ENCODE measurements around the gene TRHDE. TPM values are rescaled to one million over a fixed set of nuclear protein-coding genes. Genes with fewer than 3 reads are reported as not detected.
A peak's percentile ranks its signal among the peaks of the same experiment; 100 is the strongest.

TRHDE gene
- total RNA-seq, 1 experiment from 2014 or later = 16.5 TPM

GRCh38 chr12:72270961-72271360 is 1.2 kb upstream of the TRHDE start:
- Histone ChIP-seq H3K79me2 (ENCODE audit: low read length) (peaks cover 100% of the 10 kb centered on the region), H3K9ac (ENCODE audit: low read length) (peak overlapping the region; percentile 79)

GRCh38 chr12:72271451-72272090 is 599 bp upstream of the TRHDE start:
- ATAC-seq = peak; percentile 24
- H2AFZ ChIP-seq (ENCODE audit: low read length) = peak overlapping the region; percentile 82
- peaks cover 53% of the 10 kb centered on the region for H3K4me1 ChIP-seq (ENCODE audit: insufficient read depth, low read length)
- peak overlapping the region; percentile 82 for H3K4me2 ChIP-seq (ENCODE audit: low read length)
- BruUV-seq (replicated peaks) = no TSS peak
- peaks cover 100% of the 10 kb centered on the region for H3K79me2 ChIP-seq (ENCODE audit: low read length)
- H3K9me3 ChIP-seq (ENCODE audit: low read length) = no peaks in the 10 kb centered on the region
- H3K9ac ChIP-seq (ENCODE audit: low read length) = peak overlapping the region; percentile 79
- no peaks in the 10 kb centered on the region for H3F3A ChIP-seq (ENCODE audit: low read length, unreplicated experiment)
- peaks cover 1% of the 10 kb centered on the region; the same call in 1 of the 2 replicates for H3K36me3 ChIP-seq (ENCODE audit: low read depth, low read length)
- ChIA-PET CTCF (no interaction called here), POLR2A (ENCODE audit: unreplicated experiment) (interaction anchor here (0.6 kb wide), 2 partner anchors 19 to 1579 kb away, joined by 3 read pairs; no protein-coding TSS in a partner anchor)
- no peaks in the 10 kb centered on the region for H3K9me2 ChIP-seq (replicated peaks; ENCODE audit: low read length)
- DNase-seq = peak; percentile 52
- H3K27ac ChIP-seq (ENCODE audit: low read length) = peak overlapping the region; percentile 63
- H4K20me1 ChIP-seq (ENCODE audit: low read length) = no peaks in the 10 kb centered on the region
- intact Hi-C loops (cut with micrococcal nuclease) = loop anchor here (1.0 kb wide), 1 partner anchor 25 kb away; no protein-coding TSS in a partner anchor
- H3K27me3 ChIP-seq (ENCODE audit: low read length) = no peaks in the 10 kb centered on the region
- TF ChIP-seq EZH2 (IDR thresholded peaks at IDR 0.05; ENCODE audit: low read length, unreplicated experiment) (no peak), EZH2phosphoT487 (IDR thresholded peaks at IDR 0.05; ENCODE audit: borderline replicate concordance, low read length) (no peak), CTCF (conservative IDR thresholded peaks at IDR 0.05; ENCODE audit: low read depth, low read length) (no peak)
- peak overlapping the region; percentile 98 for H3K4me3 ChIP-seq (ENCODE audit: low read length)

More at GRCh38 chr12:72270961-72271360, 1.2 kb upstream of the TRHDE start:
- H3K27ac ChIP-seq (ENCODE audit: low read length) = peak overlapping the region; percentile 63
- H3K9me3 ChIP-seq (ENCODE audit: low read length) = no peaks in the 10 kb centered on the region
- peak overlapping the region; percentile 82 for H2AFZ ChIP-seq (ENCODE audit: low read length)
- H3K4me1 ChIP-seq (ENCODE audit: insufficient read depth, low read length) = peaks cover 50% of the 10 kb centered on the region
- no peaks in the 10 kb centered on the region for H3K9me2 ChIP-seq (replicated peaks; ENCODE audit: low read length)
- BruUV-seq (replicated peaks) = no TSS peak
- H3K4me2 ChIP-seq (ENCODE audit: low read length) = peak overlapping the region; percentile 82
- ChIA-PET POLR2A (ENCODE audit: unreplicated experiment) (interaction anchor here (0.6 kb wide), 1 partner anchor 20 kb away, joined by 3 read pairs; no protein-coding TSS in a partner anchor), CTCF (no interaction called here)
- peaks cover 4% of the 10 kb centered on the region; the same call in 1 of the 2 replicates for H3K36me3 ChIP-seq (ENCODE audit: low read depth, low read length)
- no peaks in the 10 kb centered on the region for H3K27me3 ChIP-seq (ENCODE audit: low read length)
- ATAC-seq = no peak
- intact Hi-C loops (cut with micrococcal nuclease) = no loop called here
- TF ChIP-seq EZH2 (IDR thresholded peaks at IDR 0.05; ENCODE audit: low read length, unreplicated experiment) = no peak
- TF ChIP-seq EZH2phosphoT487 (IDR thresholded peaks at IDR 0.05; ENCODE audit: borderline replicate concordance, low read length) = no peak
- TF ChIP-seq CTCF (conservative IDR thresholded peaks at IDR 0.05; ENCODE audit: low read depth, low read length) = no peak
- H3F3A ChIP-seq (ENCODE audit: low read length, unreplicated experiment) = no peaks in the 10 kb centered on the region
- peak overlapping the region; percentile 98 for H3K4me3 ChIP-seq (ENCODE audit: low read length)
- peak; percentile 15 for DNase-seq
- H4K20me1 ChIP-seq (ENCODE audit: low read length) = no peaks in the 10 kb centered on the region
